Cardiac fibroblast (primary cell): ENCODE measurements around the gene PLEKHG4B.
"Not testable (repeated sequence)": the region's sequence is repeated elsewhere in the genome, so short reads cannot be mapped to it uniquely, and the experiment has no call there.

Experiments used
- DNase-seq, 2 donors: peaks; one replicate each; pipeline versions ENCODE4 v3.0.0 to v3.0.0-alpha.2; 2010; ENCODE audit warnings: low read depth in 2 of 2
- H3K4me3 ChIP-seq, 2 donors: replicated peaks in 1 of 2; 1 replicate in 1 of 2; 2 replicates in 1 of 2; pipeline ENCODE4 v1.5.1; 2011; ENCODE audit warnings: low read depth in 2 of 2, low read length in 2 of 2, mild to moderate bottlenecking in 2 of 2, moderate library complexity in 1 of 2
- CTCF ChIP-seq: IDR thresholded peaks from one replicate; pipeline ENCODE4 v1.5.1; 2011; ENCODE audit warnings: low read depth, mild to moderate bottlenecking, low read length, inconsistent platforms

Gene PLEKHG4B

DNA sequence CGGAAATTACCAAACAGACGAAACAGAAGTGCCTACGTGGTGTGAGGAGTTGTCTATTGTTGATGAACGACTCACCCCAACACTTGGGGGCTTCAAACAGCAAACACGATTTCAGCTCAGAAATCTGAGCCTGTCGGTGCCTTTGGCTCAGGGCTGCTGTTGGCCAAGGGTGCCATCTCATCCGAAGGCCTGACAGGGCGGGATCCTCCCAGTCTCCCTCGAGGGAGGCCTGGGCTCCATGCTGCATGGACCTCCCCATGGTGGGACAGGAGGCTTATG is 100.7 kb downstream of the PLEKHG4B start:
- no peak overlapping the region for H3K4me3 ChIP-seq
- TF ChIP-seq CTCF = no peak
- no peak for DNase-seq

DNA sequence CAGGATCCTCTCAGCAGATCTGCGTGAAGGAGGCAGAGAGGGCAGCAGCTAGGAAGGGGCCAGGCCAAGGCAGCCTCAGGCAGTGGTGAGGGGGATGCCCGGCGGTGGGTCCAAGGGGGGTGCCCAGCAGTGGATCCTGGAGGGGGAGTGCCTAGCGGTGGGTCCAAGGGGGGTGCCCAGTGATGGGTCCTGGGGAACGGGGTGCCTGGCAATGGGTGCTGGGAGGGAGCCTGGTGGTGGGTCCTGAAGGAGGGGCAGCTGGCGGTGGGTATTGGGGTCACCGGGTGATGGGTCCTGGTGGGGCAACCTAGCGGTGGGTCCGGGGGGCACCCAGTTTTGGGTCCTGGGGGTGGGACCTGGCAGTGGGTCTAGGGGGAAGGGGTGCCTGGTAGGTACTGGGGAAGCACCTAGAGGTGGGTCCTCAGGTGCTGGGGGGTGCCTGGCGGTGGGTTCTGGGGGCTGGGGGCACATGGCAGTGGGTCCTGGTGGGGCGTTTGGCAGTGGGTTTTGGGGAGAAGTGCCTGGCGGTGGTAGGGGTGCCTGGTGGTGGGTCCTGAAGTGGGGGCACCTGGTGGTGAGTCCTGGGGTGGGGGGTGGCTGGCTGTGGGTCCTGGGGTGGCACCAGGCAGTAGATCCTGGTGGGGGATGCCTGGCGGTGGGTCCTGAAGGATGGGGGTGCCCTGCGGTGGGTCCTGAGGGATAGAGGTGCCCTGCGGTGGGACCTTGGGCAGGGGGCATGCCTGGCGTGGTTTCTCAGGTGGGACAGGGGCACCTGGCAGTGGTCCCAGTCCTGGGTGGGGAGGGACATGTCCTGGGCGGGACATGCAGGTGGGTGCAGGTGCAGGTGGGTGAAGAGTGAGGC is 101.2 kb downstream of the PLEKHG4B start:
- TF ChIP-seq CTCF = no peak
- H3K4me3 ChIP-seq = no peak overlapping the region

DNA sequence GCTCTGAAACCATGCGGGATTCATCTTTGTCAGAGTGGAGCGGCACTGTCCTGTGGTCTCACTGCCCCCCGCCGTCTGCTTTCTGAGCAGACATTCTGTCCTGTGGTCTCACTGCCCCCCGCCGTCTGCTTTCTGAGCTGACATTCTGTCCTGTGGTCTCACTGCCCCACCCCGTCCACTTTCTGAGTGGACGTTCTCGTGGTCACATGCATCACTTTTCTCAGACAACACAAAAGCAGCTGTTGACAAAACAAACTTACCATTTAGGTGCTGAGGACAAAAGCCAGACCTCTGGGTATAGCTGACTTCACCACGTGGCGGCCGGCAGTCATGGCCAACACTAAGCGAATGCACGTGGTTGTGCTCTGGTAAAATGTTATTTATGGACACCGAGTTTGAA is 102.1 kb downstream of the PLEKHG4B start:
- TF ChIP-seq CTCF = no peak
- H3K4me3 ChIP-seq = no peak overlapping the region
- no peak for DNase-seq

More for the DNA sequence above, 101.2 kb downstream of the PLEKHG4B start:
- DNase-seq = no peak

DNA sequence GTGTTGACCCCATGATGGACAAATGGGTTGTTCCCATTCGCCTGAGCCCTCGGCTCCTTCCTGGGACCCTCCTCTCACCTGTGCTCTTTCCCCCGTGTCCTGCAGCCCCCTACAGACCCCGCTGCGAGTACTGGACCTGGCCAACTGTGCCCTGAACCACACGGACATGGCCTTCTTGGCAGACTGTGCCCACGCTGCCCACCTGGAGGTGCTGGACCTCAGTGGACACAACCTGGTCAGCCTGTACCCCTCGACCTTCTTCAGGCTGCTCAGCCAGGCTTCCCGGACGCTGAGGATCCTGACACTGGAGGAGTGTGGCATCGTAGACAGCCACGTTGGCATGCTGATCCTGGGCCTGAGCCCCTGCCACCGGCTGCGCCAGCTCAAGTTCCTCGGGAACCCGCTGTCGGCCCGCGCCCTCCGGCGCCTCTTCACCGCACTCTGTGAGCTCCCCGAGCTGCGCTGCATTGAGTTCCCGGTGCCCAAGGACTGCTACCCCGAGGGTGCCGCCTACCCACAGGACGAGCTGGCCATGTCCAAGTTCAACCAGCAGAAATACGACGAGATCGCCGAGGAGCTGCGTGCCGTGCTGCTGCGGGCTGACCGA is 102.7 kb downstream of the PLEKHG4B start:
- no peak for DNase-seq
- no peak for TF ChIP-seq CTCF
- H3K4me3 ChIP-seq = no peak overlapping the region

- no peak overlapping the region for H3K4me3 ChIP-seq
- DNase-seq = no peak
- TF ChIP-seq CTCF = no peak
Observed at GRCh38 chr5:195401-196160, 103.6 kb downstream of the PLEKHG4B start.

DNA sequence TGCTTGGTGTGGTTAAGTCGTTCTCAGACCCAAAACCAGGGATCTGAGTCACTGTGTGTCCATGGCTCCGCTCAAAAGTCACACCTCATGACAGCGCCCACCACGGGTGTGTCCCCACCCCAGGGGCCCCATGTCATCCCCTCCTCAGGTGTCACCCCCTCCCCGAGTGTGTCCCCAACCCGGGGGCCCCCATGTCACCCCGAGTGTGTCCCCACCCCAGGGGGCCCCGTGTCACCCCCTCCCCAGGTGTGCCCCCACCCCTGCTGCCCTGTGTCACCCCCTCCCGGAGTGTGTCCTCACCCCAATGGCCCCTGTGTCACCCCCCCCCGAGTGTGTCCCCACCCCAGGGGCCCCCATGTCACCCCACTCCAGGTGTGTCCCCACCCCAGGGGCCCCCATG is 104.4 kb downstream of the PLEKHG4B start:
- DNase-seq = no peak
- TF ChIP-seq CTCF = no peak
- no peak overlapping the region for H3K4me3 ChIP-seq

- H3K4me3 ChIP-seq = not testable (repeated sequence)
- peak in 1 of 2 donors; percentile 18 for DNase-seq
Observed at GRCh38 chr5:197031-197430, 105.1 kb downstream of the PLEKHG4B start.
